Measurements from ENCODE around the gene SYT3.
"Not testable (repeated sequence)": the region's sequence is repeated elsewhere in the genome, so short reads cannot be mapped to it uniquely, and the experiment has no call there.

- TF ChIP-seq, protein P1, sequence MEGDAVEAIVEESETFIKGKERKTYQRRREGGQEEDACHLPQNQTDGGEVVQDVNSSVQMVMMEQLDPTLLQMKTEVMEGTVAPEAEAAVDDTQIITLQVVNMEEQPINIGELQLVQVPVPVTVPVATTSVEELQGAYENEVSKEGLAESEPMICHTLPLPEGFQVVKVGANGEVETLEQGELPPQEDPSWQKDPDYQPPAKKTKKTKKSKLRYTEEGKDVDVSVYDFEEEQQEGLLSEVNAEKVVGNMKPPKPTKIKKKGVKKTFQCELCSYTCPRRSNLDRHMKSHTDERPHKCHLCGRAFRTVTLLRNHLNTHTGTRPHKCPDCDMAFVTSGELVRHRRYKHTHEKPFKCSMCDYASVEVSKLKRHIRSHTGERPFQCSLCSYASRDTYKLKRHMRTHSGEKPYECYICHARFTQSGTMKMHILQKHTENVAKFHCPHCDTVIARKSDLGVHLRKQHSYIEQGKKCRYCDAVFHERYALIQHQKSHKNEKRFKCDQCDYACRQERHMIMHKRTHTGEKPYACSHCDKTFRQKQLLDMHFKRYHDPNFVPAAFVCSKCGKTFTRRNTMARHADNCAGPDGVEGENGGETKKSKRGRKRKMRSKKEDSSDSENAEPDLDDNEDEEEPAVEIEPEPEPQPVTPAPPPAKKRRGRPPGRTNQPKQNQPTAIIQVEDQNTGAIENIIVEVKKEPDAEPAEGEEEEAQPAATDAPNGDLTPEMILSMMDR (IDR thresholded peaks at IDR 0.05; ENCODE audit: extremely low read depth in 1 of 2, insufficient read depth in 1 of 2, low read depth in 1 of 2, low read length in 2 of 2) = not testable (repeated sequence)
- TF ChIP-seq POLR2A (IDR thresholded peaks at IDR 0.05; ENCODE audit: low read depth, low read length) = not testable (repeated sequence)
These were observed 62.9 kb downstream of the SYT3 start for GRCh38 chr19:50576769-50577168.
